Activated CD4-positive, alpha-beta T cell treated with anti-CD3 and anti-CD28 coated beads, Interleukin-2, amount 10 ng/mL, durations not matched to agents 24 days and 14 days (primary cell): ENCODE results near the gene NACA2. TPM values are rescaled to one million over a fixed set of nuclear protein-coding genes. Genes with fewer than 3 reads are reported as not detected.
"Not testable (repeated sequence)": the region's sequence is repeated elsewhere in the genome, so short reads cannot be mapped to it uniquely, and the experiment has no call there.

Source experiments
- DNase-seq: peaks from one replicate; pipeline ENCODE4 v3.0.0; 2022
- H3K27ac Mint-ChIP-seq: one replicate; pipeline ENCODE4 v1.8.0; 2022; ENCODE audit warnings: mild to moderate bottlenecking, mixed read lengths
- H3K27me3 Mint-ChIP-seq: one replicate; pipeline ENCODE4 v1.8.0; 2022; ENCODE audit warnings: mixed read lengths
- H3K36me3 Mint-ChIP-seq: one replicate; pipeline ENCODE4 v1.8.0; 2022; ENCODE audit warnings: low read depth, mild to moderate bottlenecking, mixed read lengths
- H3K4me1 Mint-ChIP-seq: one replicate; pipeline ENCODE4 v1.8.0; 2021; ENCODE audit warnings: mixed read lengths
- H3K4me3 Mint-ChIP-seq: one replicate; pipeline ENCODE4 v1.8.0; 2022; ENCODE audit warnings: mild to moderate bottlenecking, moderate library complexity, mixed read lengths
- H3K9me3 Mint-ChIP-seq: one replicate; pipeline ENCODE4 v1.8.0; 2021; ENCODE audit warnings: mixed read lengths
- intact Hi-C: fragments of 100-400 bp; cut with micrococcal nuclease; formaldehyde crosslinking; loops from one replicate; pipeline ENCODE4 v1.15.1; 2023
- total RNA-seq: library from RNA; stranded (reverse); gene quantifications from 2 replicates; pipeline ENCODE4 v1.2.3, GENCODE V29; 2022

NACA2 gene
- not detected in 2 replicates for total RNA-seq

GRCh38 chr17:61591018-61591417 lies at the start of gene NACA2:
Gene NACA2, minus strand, starts transcription at chr17:61591219. Its CDS starts 39 bp downstream, at chr17:61591180.
- H3K9me3 Mint-ChIP-seq = no peaks in the 10 kb centered on the region
- no peak for DNase-seq
- H3K4me3 Mint-ChIP-seq = no peak within 1 kb of the TSS
- H3K27ac Mint-ChIP-seq = no peak within 1 kb of the TSS
- intact Hi-C loops = no loop called here
- H3K36me3 Mint-ChIP-seq = no peaks in the 10 kb centered on the region
- no peaks in the 10 kb centered on the region for H3K4me1 Mint-ChIP-seq
- H3K27me3 Mint-ChIP-seq = peaks cover 13% of the 10 kb centered on the region

- H3K27me3 Mint-ChIP-seq = peaks cover 42% of the 10 kb centered on the region
- H3K4me3 Mint-ChIP-seq = no peak overlapping the region
- no peaks in the 10 kb centered on the region for H3K4me1 Mint-ChIP-seq
- intact Hi-C loops = no loop called here
- no peak for DNase-seq
- no peaks in the 10 kb centered on the region for H3K9me3 Mint-ChIP-seq
- no peak overlapping the region for H3K27ac Mint-ChIP-seq
- H3K36me3 Mint-ChIP-seq = no peaks in the 10 kb centered on the region
Measured at GRCh38 chr17:61639818-61640217, 48.8 kb upstream of the NACA2 start.

GRCh38 chr17:61638087-61638486 lies 47.1 kb upstream of the NACA2 start:
- no peak for DNase-seq
- intact Hi-C loops = no loop called here
- Mint-ChIP-seq H3K9me3 (no peaks in the 10 kb centered on the region), H3K27me3 (peaks cover 48% of the 10 kb centered on the region), H3K4me3 (no peak overlapping the region), H3K36me3 (no peaks in the 10 kb centered on the region), H3K4me1 (no peaks in the 10 kb centered on the region), H3K27ac (no peak overlapping the region)

GRCh38 chr17:61635913-61636432 lies 45.0 kb upstream of the NACA2 start:
- no peak overlapping the region for H3K4me3 Mint-ChIP-seq
- intact Hi-C loops = loop anchor here (1.0 to 2.0 kb wide), 3 partner anchors 201 to 473 kb away; no protein-coding TSS in a partner anchor

DNA sequence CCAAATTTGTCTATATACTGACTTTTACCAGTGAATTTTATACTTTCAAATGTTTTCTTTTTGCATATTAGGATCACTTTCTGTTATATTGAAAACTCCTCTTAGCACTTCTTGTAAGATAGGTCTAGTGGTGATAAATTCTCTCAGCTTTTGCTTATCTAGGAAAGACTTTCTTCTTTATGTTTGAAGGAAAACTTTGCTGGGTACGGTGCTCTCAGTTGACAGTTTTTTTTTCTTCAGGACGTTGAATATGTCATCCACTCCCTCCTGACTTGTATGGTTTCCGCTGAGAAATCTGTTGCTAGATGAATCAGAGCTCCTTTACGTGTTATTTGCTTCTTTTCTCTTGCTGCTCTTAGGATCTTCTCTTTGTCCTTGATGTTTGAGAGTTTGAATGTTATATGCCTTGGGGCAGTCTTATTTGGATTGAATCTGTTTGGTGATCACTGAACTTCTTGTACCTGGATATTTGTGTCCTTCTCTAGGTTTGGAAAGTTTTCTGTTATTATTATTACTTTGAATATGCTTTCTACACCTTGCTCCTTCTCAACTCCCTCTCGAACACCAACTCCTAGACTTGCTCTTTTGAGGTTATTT lies 44.0 kb upstream of the NACA2 start:
- intact Hi-C loops = no loop called here
- no peak overlapping the region for H3K27ac Mint-ChIP-seq
- no peaks in the 10 kb centered on the region for H3K9me3 Mint-ChIP-seq
- H3K36me3 Mint-ChIP-seq = no peaks in the 10 kb centered on the region
- no peak for DNase-seq
- no peaks in the 10 kb centered on the region for H3K4me1 Mint-ChIP-seq
- H3K27me3 Mint-ChIP-seq = peaks cover 67% of the 10 kb centered on the region
- H3K4me3 Mint-ChIP-seq = no peak overlapping the region

More at GRCh38 chr17:61635913-61636432, 45.0 kb upstream of the NACA2 start:
- Mint-ChIP-seq H3K36me3 (no peaks in the 10 kb centered on the region), H3K9me3 (no peaks in the 10 kb centered on the region), H3K4me1 (no peaks in the 10 kb centered on the region), H3K27me3 (peaks cover 60% of the 10 kb centered on the region), H3K27ac (no peak overlapping the region)
- peak; percentile 88 for DNase-seq

DNA sequence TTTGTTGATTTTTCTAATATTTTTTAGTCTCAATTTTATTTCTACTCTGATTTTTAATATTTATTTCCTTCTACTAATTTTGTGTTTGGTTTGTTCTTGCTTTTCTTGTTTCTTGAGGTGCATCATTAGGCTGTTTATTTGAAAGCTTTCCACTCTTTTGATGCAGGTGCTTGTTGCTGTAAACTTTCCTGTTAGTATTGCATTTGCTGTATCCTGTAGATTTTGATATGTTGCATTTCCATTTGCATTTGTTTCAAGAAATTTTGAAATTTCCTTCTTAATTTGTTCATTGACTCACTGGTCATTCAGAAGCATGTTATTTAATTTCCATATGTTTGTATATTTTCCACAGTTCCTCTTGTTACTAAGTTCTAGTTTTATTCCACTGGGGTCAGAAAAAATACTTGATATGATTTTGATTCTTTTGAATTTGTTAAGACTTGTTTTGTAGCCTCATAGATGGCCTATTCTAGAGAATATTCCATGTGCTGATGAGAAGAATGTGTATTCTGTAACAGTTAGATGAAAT lies 43.1 kb upstream of the NACA2 start:
- Mint-ChIP-seq H3K36me3 (no peaks in the 10 kb centered on the region), H3K27ac (no peak overlapping the region), H3K9me3 (no peaks in the 10 kb centered on the region), H3K27me3 (peaks cover 63% of the 10 kb centered on the region), H3K4me3 (no peak overlapping the region), H3K4me1 (no peaks in the 10 kb centered on the region)
- DNase-seq = no peak
- intact Hi-C loops = no loop called here

DNA sequence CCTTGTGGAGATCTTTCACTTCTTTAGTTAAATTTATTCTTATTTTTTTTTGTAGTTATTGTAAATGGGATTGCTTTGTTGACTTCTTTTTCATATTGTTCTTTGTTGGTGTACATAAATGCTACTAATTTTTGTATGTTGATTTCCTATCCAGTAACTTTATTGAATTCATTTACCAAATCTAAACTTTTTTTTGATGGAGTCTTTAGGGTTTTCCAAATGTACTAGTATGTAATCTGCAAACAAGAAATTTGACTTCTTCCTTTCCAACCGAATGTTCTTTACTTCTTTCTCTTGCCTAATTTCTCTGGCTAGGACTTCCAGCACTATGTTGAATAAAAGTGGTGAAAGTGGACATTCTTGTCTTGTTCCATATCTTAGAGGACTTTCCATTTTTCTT lies 41.8 kb upstream of the NACA2 start:
- no peak overlapping the region for H3K27ac Mint-ChIP-seq
- intact Hi-C loops = no loop called here
- H3K4me1 Mint-ChIP-seq = no peaks in the 10 kb centered on the region
- DNase-seq = no peak
- H3K4me3 Mint-ChIP-seq = no peak overlapping the region
- no peaks in the 10 kb centered on the region for H3K36me3 Mint-ChIP-seq
- H3K9me3 Mint-ChIP-seq = no peaks in the 10 kb centered on the region
- H3K27me3 Mint-ChIP-seq = peaks cover 54% of the 10 kb centered on the region

- Mint-ChIP-seq H3K9me3 (no peaks in the 10 kb centered on the region), H3K36me3 (no peaks in the 10 kb centered on the region), H3K27ac (no peak overlapping the region), H3K4me1 (no peaks in the 10 kb centered on the region), H3K27me3 (peaks cover 51% of the 10 kb centered on the region), H3K4me3 (no peak overlapping the region)
- no peak for DNase-seq
- intact Hi-C loops = no loop called here
Measured at GRCh38 chr17:61631800-61632199, 40.8 kb upstream of the NACA2 start.

GRCh38 chr17:61628158-61628557 lies 37.1 kb upstream of the NACA2 start:
- intact Hi-C loops, H3K4me1 Mint-ChIP-seq, DNase-seq, H3K27ac Mint-ChIP-seq, H3K36me3 Mint-ChIP-seq, H3K4me3 Mint-ChIP-seq, H3K9me3 Mint-ChIP-seq: not testable (repeated sequence)
- H3K27me3 Mint-ChIP-seq = peaks cover 50% of the 10 kb centered on the region

- peaks cover 48% of the 10 kb centered on the region for H3K27me3 Mint-ChIP-seq
- DNase-seq = no peak
- intact Hi-C loops = no loop called here
- H3K9me3 Mint-ChIP-seq = no peaks in the 10 kb centered on the region
- no peaks in the 10 kb centered on the region for H3K36me3 Mint-ChIP-seq
- no peak overlapping the region for H3K4me3 Mint-ChIP-seq
- no peaks in the 10 kb centered on the region for H3K4me1 Mint-ChIP-seq
- H3K27ac Mint-ChIP-seq = no peak overlapping the region
Measured at GRCh38 chr17:61627658-61628057, 36.6 kb upstream of the NACA2 start.

DNA sequence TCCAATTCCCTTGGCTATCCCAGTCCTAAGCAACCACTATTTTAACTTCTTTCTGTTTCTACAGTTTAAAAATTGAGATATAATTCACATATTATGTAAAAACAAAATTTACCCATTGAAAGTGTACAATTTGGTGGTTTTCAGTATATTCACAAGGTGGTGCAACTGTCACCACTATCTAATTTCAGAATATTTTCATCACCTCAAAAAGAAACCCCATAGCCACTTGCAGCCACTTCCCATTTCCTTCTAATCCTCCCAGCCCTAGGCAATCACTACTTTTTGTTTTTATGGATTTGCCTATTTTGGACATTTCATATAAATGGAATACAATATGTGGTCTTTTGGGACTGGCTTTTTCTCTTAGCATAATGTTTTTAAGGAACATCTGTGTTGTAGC lies 36.1 kb upstream of the NACA2 start:
- H3K4me1 Mint-ChIP-seq = no peaks in the 10 kb centered on the region
- H3K9me3 Mint-ChIP-seq = no peaks in the 10 kb centered on the region

GRCh38 chr17:61625564-61625963 lies 34.5 kb upstream of the NACA2 start:
- H3K36me3 Mint-ChIP-seq = no peaks in the 10 kb centered on the region
- no peaks in the 10 kb centered on the region for H3K4me1 Mint-ChIP-seq
- H3K27me3 Mint-ChIP-seq = peaks cover 36% of the 10 kb centered on the region
- no peak overlapping the region for H3K27ac Mint-ChIP-seq
- H3K9me3 Mint-ChIP-seq = no peaks in the 10 kb centered on the region
- intact Hi-C loops = no loop called here
- no peak for DNase-seq
- no peak overlapping the region for H3K4me3 Mint-ChIP-seq

More for the DNA sequence above, 36.1 kb upstream of the NACA2 start:
- DNase-seq = no peak
- Mint-ChIP-seq H3K4me3 (no peak overlapping the region), H3K27ac (no peak overlapping the region), H3K36me3 (no peaks in the 10 kb centered on the region), H3K27me3 (peaks cover 51% of the 10 kb centered on the region)
- intact Hi-C loops = no loop called here

- no peaks in the 10 kb centered on the region for H3K4me1 Mint-ChIP-seq
- peaks cover 33% of the 10 kb centered on the region for H3K27me3 Mint-ChIP-seq
- intact Hi-C loops = no loop called here
- no peak overlapping the region for H3K27ac Mint-ChIP-seq
- no peak overlapping the region for H3K4me3 Mint-ChIP-seq
- no peaks in the 10 kb centered on the region for H3K36me3 Mint-ChIP-seq
- H3K9me3 Mint-ChIP-seq = peaks cover 2% of the 10 kb centered on the region
- DNase-seq = no peak
Measured at GRCh38 chr17:61624951-61625350, 33.9 kb upstream of the NACA2 start.

GRCh38 chr17:61621317-61621716 lies 30.3 kb upstream of the NACA2 start:
- H3K4me1 Mint-ChIP-seq = no peaks in the 10 kb centered on the region
- no peak overlapping the region for H3K27ac Mint-ChIP-seq
- no peaks in the 10 kb centered on the region for H3K36me3 Mint-ChIP-seq
- H3K4me3 Mint-ChIP-seq = no peak overlapping the region
- intact Hi-C loops = no loop called here
- H3K9me3 Mint-ChIP-seq = peaks cover 12% of the 10 kb centered on the region
- DNase-seq = no peak
- peaks cover 37% of the 10 kb centered on the region for H3K27me3 Mint-ChIP-seq

DNA sequence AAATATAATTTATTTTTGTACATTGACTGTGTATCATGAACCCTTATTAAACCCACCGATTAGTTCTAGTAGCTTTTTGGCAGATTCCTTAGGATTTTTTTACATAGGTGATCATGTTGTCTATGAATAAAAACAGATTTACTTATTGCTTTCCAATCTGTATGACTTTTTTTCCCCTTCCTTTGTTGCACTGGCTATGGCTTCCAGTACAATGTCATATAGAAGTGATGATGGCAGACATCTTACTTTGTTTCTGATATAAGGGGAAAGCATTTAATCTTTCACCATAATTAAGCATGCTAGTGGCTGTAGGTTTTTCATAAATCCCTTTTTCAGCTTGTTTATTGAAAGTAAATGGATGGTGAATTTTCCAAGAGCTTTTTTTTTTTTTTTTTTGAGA lies 28.9 kb upstream of the NACA2 start:
- Mint-ChIP-seq H3K27ac (no peak overlapping the region), H3K27me3 (peaks cover 30% of the 10 kb centered on the region), H3K9me3 (peaks cover 12% of the 10 kb centered on the region), H3K4me1 (peaks cover 4% of the 10 kb centered on the region), H3K36me3 (no peaks in the 10 kb centered on the region), H3K4me3 (no peak overlapping the region)
- no peak for DNase-seq
- intact Hi-C loops = no loop called here
